Activated CD4-positive, alpha-beta T cell treated with anti-CD3 and anti-CD28 coated beads for 1 hour (primary cell): ENCODE measurements around the gene WDR55.
"Not testable (repeated sequence)": the region's sequence is repeated elsewhere in the genome, so short reads cannot be mapped to it uniquely, and the experiment has no call there.

Source experiments
- DNase-seq: peaks from one replicate; pipeline ENCODE4 v3.0.0-alpha.2; 2020

WDR55 gene

DNA sequence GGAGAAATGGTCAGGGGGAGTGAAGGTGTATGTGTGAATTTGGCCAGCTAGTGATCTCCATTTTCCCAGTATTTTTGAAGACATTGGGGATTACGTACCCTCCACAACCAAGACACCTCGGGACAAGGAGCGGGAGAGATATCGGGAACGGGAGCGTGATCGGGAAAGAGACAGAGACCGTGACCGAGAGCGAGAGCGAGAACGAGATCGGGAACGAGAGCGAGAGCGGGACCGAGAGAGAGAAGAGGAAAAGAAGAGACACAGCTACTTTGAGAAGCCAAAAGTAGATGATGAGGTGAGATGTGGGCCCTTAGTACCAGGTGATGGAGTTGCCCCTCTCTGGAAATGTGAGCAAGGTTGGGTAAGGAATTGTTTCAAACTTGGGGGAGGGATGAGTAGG is 5.8 kb upstream of the WDR55 start:
- DNase-seq: no peak

GRCh38 chr5:140660371-140660770 is 4.3 kb upstream of the WDR55 start:
- DNase-seq: not testable (repeated sequence)

GRCh38 chr5:140664030-140664358 is 710 bp upstream of the WDR55 start:
- DNase-seq: no peak

GRCh38 chr5:140671035-140671434 is 6.3 kb downstream of the WDR55 start:
- not testable (repeated sequence) for DNase-seq

GRCh38 chr5:140671472-140672125 is 6.9 kb downstream of the WDR55 start:
- DNase-seq: no peak

DNA sequence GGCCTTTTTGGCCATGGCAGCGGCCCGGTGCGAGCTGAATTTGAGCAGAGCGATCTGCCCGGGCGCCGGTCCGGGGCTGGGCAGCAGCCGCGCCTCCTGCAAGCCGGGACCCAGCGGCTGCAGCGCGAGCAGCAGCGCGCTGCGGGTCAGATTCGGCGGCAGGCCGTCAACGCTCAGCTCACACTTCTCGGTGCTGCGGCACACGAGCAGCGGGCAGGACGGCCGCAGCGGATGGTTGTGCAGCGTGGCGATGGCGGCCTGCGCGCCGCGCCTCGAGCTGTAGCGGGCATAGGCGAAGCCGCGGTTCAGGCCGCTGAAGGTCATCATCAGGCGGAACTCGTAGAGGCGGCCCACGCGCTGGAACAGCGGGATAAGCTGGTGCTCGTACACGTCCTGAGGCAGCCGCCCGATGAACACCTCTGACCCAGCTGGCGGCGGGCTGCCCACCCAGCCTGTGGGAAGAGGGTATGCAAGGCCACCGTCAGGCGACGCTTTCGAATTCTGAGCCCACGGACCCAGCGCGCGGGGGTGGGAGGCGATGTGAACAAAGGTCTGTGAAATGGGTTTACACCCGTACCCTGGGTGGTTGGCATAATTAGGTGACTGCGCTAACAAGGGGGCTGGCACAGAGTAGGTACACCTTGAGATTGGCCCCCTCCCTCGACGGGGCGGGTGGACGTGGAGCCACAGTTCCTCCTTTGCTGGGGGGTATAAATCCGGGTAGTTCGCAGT is 7.9 kb downstream of the WDR55 start:
- no peak for DNase-seq

DNA sequence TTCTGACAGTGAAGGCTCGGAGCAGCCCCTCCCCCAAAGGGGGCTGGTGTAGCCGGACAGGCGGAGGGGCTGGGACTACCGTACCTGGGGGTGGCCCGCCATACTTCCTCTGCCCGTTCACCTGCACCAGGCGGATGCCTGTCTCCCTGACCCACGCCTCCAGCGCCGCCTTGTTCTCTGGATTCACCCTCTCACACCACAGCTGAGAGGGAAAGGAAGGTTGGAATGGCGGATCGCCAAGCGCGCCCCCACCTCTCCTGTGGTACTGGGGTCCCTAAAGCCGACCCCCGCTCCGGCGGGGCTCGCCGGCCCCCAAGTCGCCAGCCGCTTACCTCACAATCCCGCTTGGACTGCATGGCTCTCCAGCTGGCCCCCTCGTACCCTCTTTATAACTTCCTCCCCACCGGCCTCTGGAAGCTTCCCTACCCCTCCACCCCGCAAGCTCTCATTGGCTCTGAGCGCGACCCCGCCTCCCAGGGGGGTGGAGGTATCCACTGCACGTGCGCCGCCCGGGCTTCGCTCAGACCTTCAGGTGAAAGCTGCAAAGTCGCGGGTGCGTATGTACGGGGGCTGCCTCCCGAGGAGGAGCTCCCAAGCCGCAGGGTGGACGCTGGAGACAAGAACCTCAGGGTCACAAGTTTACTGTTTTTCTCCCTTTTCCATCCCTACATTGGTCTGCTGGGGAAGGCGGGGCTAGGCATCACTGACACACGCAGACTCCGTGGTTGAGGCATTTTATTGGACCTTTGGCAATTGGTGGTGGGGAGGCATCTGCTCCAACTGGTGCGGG is 8.7 kb downstream of the WDR55 start, which contains the start of gene DND1:
Gene DND1, minus strand, starts transcription at position 390 of the 790 bp plus-strand sequence. Its CDS starts 34 bp downstream, at position 356.
- no peak for DNase-seq

DNA sequence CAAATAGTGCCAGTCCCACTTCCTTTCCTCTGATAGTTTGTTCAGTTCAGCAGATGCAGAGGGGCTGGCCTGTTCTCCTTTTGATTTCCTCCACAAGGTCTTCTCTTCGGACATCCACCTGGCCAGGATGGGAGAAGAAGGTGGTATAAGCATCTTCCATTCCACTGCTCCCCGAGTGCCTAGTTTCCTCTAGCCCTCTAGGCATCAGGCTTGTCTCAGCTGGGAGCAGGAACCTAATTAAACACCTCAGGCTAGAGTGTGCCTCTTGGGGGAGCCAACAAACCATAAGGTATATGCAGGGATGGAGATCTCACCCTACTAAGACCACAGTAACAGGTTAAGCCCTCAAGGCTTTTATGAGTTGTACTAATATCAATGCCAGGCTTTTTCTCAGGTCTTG is 9.5 kb downstream of the WDR55 start:
- DNase-seq: no peak

GRCh38 chr5:140674629-140675028 is 9.9 kb downstream of the WDR55 start:
- no peak for DNase-seq

- DNase-seq: no peak
Observed at GRCh38 chr5:140677947-140678346, 13.2 kb downstream of the WDR55 start.

DNA sequence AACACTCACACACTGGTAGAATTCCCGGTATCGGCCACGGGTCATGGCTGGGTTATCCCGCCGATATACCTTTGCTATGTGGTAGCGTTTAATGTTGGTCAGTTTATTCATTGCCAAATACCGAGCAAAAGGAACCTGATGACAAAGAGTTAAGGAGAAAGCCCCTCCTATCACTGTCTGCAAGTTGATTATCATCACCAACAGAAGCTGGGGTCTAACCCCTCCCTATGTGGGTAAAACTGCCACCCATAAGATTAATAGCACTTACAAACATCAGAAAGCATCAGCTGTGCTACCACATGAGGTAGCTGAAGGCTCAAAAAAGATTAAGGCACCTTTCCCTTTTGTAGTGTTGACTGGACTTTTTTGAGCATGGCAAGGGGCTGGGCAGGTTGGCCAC is 14.3 kb downstream of the WDR55 start:
- DNase-seq: no peak

DNA sequence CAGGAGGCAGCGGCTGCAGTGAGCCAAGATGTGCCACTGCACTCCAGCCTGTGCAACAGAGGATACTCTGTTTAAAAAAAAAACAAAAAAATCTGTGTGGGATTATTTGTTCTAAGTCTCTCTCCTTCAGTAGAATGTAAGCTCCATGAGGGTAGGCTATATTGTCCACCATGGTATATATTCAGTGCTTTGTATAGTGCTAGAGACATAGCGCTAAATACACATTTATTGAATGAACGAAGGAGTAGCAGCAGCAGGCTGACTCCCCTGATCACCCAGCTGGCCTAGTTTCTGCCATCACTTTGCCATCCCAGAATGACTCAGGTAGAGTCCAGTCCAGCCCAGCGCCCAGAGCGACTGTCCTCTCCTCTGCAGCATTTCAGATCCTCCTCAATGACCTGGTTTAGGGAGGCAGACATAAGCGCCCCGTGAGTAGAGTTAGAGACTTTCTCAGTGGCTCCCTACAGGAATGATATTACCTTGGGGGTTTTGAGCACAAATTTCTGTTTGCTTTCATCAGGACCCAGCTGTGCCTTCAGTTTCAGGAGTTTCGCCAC is 25.8 kb downstream of the WDR55 start:
- DNase-seq: no peak

- DNase-seq: peak; percentile 69
Observed at GRCh38 chr5:140690941-140691924, 26.5 kb downstream of the WDR55 start, which contains the start of the genes HARS1 and HARS2. TSS of gene HARS1 (minus strand) at chr5:140691370. CDS start at chr5:140691304, 66 bp downstream. TSS of gene HARS2 (plus strand) at chr5:140691455. CDS start at chr5:140691649, 194 bp downstream.

GRCh38 chr5:140694276-140694675 is 29.6 kb downstream of the WDR55 start:
- DNase-seq: no peak

GRCh38 chr5:140696891-140697492 is 32.3 kb downstream of the WDR55 start:
- no peak for DNase-seq

DNA sequence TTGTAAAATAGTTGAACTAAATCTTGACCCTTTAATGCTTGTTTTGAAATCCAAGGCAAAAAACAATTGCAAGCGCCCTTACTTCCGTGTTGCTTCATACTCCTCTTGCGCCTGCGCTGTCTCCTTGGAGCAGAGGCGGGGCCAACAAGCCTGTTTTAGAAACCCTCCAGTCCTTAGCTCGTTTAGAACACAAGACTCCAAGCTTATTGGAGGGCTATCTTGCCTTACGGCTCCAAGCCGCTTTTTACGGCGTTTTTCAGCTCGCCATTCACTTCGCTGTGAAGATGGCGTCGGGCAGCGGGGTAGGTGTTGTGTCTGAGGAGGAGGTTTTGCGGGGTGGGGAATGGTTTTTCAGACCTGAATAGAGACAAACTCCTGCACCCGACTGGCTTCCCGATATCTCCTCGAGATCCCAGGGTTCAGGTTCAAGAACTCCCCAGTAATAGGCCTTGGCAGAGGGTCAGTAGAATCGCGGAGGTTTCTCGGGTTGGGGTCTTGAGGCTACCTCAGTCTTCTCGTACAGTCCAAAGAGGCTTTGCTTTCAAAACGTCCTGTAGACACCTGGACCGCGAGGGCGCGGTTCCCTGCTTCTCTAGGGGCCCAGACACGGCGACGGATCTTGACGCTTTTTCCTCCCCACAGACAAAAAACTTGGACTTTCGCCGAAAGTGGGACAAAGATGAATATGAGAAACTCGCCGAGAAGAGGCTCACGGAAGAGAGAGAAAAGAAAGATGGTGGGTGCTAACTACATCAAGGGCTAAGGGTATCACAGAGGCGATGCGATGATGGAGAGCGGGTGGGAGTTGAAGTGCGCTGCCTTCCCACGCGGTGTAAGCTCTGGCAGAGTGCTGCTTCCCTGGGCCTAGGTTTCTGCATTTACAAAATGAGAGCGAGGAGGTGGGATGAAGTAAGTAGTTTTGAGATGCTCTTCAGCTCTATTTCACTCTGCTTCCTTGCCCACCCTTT is 35.8 kb downstream of the WDR55 start, which contains the start of gene ZMAT2:
Gene ZMAT2, plus strand, starts transcription at position 271 of the 968 bp plus-strand sequence. Its CDS starts 14 bp downstream, at position 285.
- DNase-seq: peak; percentile 86

GRCh38 chr5:140707812-140708211 is 43.1 kb downstream of the WDR55 start:
- DNase-seq: no peak

DNA sequence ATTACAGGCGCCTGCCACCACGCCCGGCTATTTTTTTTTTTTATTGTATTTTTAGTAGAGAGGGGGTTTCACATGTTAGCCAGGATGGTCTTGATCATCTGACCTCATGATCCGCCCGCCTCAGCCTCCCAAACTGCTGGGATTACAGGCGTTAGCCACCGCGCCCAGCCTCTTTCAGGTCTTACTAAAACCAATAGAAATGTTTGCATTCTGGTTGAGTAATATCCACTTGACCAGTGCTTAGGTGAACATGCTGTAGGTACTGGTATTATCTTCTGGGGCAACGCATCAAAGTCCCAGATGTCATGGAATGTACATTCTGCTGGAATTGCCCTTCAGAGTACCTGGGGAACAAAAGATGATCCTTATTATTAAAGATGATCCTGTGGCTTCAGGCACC is 44.1 kb downstream of the WDR55 start:
- not testable (repeated sequence) for DNase-seq

DNA sequence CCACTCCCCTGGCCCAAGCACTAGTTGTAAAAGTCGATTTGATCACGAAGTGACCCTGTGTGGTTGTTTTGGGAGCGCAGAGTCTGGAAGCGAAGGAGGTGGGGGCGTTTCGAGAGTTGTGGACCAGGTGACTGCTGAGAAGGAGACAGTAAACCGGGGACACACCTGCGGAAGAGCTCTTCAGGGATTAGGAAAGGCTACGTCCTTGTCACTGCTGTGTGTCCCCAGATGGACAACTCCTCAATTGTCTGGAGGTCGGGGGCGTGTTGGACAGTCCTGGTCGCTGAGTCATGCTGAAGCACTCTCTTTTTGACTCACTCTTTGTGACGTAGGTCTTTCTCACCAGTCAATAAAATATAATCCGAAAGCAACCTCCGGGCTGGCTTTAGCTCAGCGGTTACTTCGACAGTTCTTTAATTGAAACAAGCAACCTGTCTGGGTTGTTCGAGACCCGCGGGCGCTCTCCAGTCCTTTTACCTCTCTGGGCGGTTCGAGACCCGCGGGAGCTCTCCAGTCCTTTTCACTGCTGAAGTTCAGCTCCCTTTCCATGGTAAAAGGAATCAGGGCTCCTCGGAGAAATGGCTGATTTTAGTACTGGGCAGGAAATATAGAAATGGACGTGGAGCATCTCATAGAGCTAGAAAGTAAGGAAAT is 46.3 kb downstream of the WDR55 start:
- DNase-seq: peak; percentile 86

- DNase-seq: no peak
Observed at GRCh38 chr5:140711794-140712193, 47.1 kb downstream of the WDR55 start.
